ENCODE results near the gene ABCB10. TPM values are rescaled to one million over a fixed set of nuclear protein-coding genes. Genes with fewer than 3 reads are reported as not detected.
"Not testable (repeated sequence)": the region's sequence is repeated elsewhere in the genome, so short reads cannot be mapped to it uniquely, and the experiment has no call there.

ABCB10 gene
- total and polyA plus RNA-seq, 2 donors: 13.4 to 15.2 TPM

DNA sequence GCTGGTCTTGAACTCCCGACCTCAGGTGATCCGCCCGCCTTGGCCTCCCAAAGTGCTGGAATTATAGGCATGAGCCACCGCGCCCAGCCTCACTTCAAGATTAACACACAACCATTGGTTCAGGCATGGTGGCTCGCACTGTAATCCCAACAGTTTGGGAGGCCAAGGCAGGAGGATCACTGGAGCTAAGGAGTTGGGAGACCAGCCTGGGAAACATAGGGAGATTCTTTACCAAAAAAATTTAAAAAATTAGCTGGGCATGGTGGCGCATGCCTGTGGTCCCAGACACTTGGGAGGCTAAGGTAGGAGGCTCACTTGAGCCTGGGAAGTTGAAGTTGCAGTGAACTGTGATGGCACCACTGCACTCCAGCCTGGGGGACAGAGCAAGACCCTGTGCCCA is 37.4 kb upstream of the ABCB10 start:
- H3K9me3 ChIP-seq (ENCODE audit: control insufficient read depth in 2 of 2, insufficient read depth in 1 of 2, low read length in 1 of 2); H3K27me3 ChIP-seq (ENCODE audit: control insufficient read depth in 2 of 2, insufficient read depth in 1 of 2, low read length in 1 of 2); H3K4me1 ChIP-seq (ENCODE audit: control insufficient read depth in 2 of 2, insufficient read depth in 2 of 2, low read length in 2 of 2); H3K4me3 ChIP-seq (ENCODE audit: low read length in 2 of 2); H3K27ac ChIP-seq (ENCODE audit: low read depth in 1 of 2, low read length in 1 of 2); DNase-seq (ENCODE audit: low read depth in 6 of 9, low spot score in 9 of 9): not testable (repeated sequence)
- 98% methylated on average over 7 of the region's 7 CpGs for WGBS
- peaks cover 30 to 54% of the 10 kb centered on the region in 2 donors for H3K36me3 ChIP-seq (ENCODE audit: control insufficient read depth in 2 of 2, insufficient read depth in 2 of 2, low read length in 1 of 2)

DNA sequence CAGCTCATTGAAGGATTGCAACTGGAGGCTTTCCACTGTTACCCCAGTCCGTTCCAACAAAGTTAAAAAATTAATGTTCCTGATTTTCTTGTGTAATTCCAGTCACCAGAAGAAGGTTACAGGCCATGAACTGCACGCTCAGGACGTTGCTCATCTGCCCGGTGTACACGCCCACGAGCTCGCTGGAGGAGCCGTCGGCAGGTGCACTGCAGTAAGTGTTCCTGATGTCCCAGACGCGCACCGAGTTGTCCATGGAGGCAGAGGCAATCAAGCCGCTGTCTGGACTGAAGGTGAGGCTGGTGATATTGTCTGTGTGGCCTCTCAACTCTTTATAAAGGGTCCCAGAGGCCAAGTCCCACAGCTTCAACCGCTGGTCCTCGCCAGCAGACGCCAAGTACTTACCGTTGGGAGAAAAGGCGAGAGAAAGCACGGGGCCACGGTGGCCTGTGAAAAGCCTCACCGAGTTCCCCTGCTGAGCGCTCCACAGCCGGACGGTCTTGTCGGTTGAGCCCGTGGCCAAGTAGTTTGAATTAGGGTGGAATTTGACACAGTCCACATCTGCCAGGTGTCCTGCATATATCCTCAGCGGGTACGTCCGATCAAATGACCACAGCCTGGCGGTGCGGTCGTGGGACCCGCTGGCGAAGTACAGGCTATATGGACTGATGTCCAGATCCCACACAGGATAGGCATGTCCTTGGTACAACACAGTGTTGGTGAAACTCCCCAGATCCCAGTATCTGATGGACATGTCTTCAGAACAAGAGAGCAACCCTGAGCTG is 35.9 kb upstream of the ABCB10 start:
- no peak for DNase-seq (ENCODE audit: low read depth in 6 of 9, low spot score in 9 of 9)

GRCh38 chr1:229593800-229594199 is 35.3 kb upstream of the ABCB10 start:
- H3K9me3 ChIP-seq (ENCODE audit: control insufficient read depth in 2 of 2, insufficient read depth in 1 of 2, low read length in 1 of 2): no peaks in the 10 kb centered on the region
- H3K27me3 ChIP-seq (ENCODE audit: control insufficient read depth in 2 of 2, insufficient read depth in 1 of 2, low read length in 1 of 2): no peaks in the 10 kb centered on the region
- 99% methylated on average over 12 of the region's 12 CpGs for WGBS
- DNase-seq (ENCODE audit: low read depth in 6 of 9, low spot score in 9 of 9): no peak
- no peak overlapping the region for H3K4me3 ChIP-seq (ENCODE audit: low read length in 2 of 2)
- H3K36me3 ChIP-seq (ENCODE audit: control insufficient read depth in 2 of 2, insufficient read depth in 2 of 2, low read length in 1 of 2): peaks cover 27 to 38% of the 10 kb centered on the region in 2 donors
- H3K27ac ChIP-seq (ENCODE audit: low read depth in 1 of 2, low read length in 1 of 2): no peak overlapping the region
- no peaks in the 10 kb centered on the region for H3K4me1 ChIP-seq (ENCODE audit: control insufficient read depth in 2 of 2, insufficient read depth in 2 of 2, low read length in 2 of 2)

More for the DNA sequence above, 35.9 kb upstream of the ABCB10 start:
- H3K4me1 ChIP-seq (ENCODE audit: control insufficient read depth in 2 of 2, insufficient read depth in 2 of 2, low read length in 2 of 2): no peaks in the 10 kb centered on the region
- H3K27me3 ChIP-seq (ENCODE audit: control insufficient read depth in 2 of 2, insufficient read depth in 1 of 2, low read length in 1 of 2): no peaks in the 10 kb centered on the region
- WGBS: 98% methylated on average over 34 of the region's 34 CpGs
- H3K36me3 ChIP-seq (ENCODE audit: control insufficient read depth in 2 of 2, insufficient read depth in 2 of 2, low read length in 1 of 2): peaks cover 27 to 40% of the 10 kb centered on the region in 2 donors
- H3K27ac ChIP-seq (ENCODE audit: low read depth in 1 of 2, low read length in 1 of 2): no peak overlapping the region
- no peak overlapping the region for H3K4me3 ChIP-seq (ENCODE audit: low read length in 2 of 2)
- H3K9me3 ChIP-seq (ENCODE audit: control insufficient read depth in 2 of 2, insufficient read depth in 1 of 2, low read length in 1 of 2): no peaks in the 10 kb centered on the region

- Histone ChIP-seq H3K4me1 (ENCODE audit: control insufficient read depth in 2 of 2, insufficient read depth in 2 of 2, low read length in 2 of 2) (no peaks in the 10 kb centered on the region), H3K9me3 (ENCODE audit: control insufficient read depth in 2 of 2, insufficient read depth in 1 of 2, low read length in 1 of 2) (no peaks in the 10 kb centered on the region), H3K4me3 (ENCODE audit: low read length in 2 of 2) (no peak overlapping the region), H3K27me3 (ENCODE audit: control insufficient read depth in 2 of 2, insufficient read depth in 1 of 2, low read length in 1 of 2) (no peaks in the 10 kb centered on the region), H3K27ac (ENCODE audit: low read depth in 1 of 2, low read length in 1 of 2) (no peak overlapping the region), H3K36me3 (ENCODE audit: control insufficient read depth in 2 of 2, insufficient read depth in 2 of 2, low read length in 1 of 2) (peaks cover 18 to 29% of the 10 kb centered on the region in 2 donors)
- WGBS: 98% methylated on average over 5 of the region's 5 CpGs
- no peak for DNase-seq (ENCODE audit: low read depth in 6 of 9, low spot score in 9 of 9)
Observed at GRCh38 chr1:229590119-229590518, 31.6 kb upstream of the ABCB10 start.

DNA sequence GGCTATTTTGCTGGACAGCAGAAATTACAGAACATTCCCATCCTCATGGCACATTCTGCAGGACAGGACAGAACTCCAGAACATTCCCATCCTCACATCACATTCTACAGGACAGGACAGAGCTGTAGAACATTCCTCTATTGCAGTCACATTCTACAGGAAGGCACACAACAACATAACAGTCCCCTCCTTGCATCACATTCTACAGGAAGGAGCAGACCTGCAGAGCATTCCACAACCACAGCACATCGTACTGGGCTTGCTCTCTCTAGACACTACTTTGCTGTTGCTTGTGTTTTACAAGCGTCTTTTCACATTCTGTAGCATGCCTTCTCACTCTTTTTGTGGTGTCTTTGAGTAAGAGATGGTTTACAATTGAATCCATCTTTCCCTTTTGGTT is 26.8 kb upstream of the ABCB10 start:
- H3K4me1 ChIP-seq (ENCODE audit: control insufficient read depth in 2 of 2, insufficient read depth in 2 of 2, low read length in 2 of 2): peaks cover 0 to 2% of the 10 kb centered on the region in 2 donors
- 90% methylated on average over 2 of the region's 2 CpGs for WGBS
- no peaks in the 10 kb centered on the region for H3K36me3 ChIP-seq (ENCODE audit: control insufficient read depth in 2 of 2, insufficient read depth in 2 of 2, low read length in 1 of 2)
- no peaks in the 10 kb centered on the region for H3K27me3 ChIP-seq (ENCODE audit: control insufficient read depth in 2 of 2, insufficient read depth in 1 of 2, low read length in 1 of 2)
- no peak for DNase-seq (ENCODE audit: low read depth in 6 of 9, low spot score in 9 of 9)
- H3K4me3 ChIP-seq (ENCODE audit: low read length in 2 of 2): no peak overlapping the region
- no peaks in the 10 kb centered on the region for H3K9me3 ChIP-seq (ENCODE audit: control insufficient read depth in 2 of 2, insufficient read depth in 1 of 2, low read length in 1 of 2)
- H3K27ac ChIP-seq (ENCODE audit: low read depth in 1 of 2, low read length in 1 of 2): no peak overlapping the region

- H3K9me3 ChIP-seq (ENCODE audit: control insufficient read depth in 2 of 2, insufficient read depth in 1 of 2, low read length in 1 of 2): no peaks in the 10 kb centered on the region
- no peak overlapping the region for H3K4me3 ChIP-seq (ENCODE audit: low read length in 2 of 2)
- no peaks in the 10 kb centered on the region for H3K36me3 ChIP-seq (ENCODE audit: control insufficient read depth in 2 of 2, insufficient read depth in 2 of 2, low read length in 1 of 2)
- WGBS: 96% methylated on average over 4 of the region's 4 CpGs
- H3K4me1 ChIP-seq (ENCODE audit: control insufficient read depth in 2 of 2, insufficient read depth in 2 of 2, low read length in 2 of 2): peaks cover 0 to 2% of the 10 kb centered on the region in 2 donors
- DNase-seq (ENCODE audit: low read depth in 6 of 9, low spot score in 9 of 9): no peak
- no peaks in the 10 kb centered on the region for H3K27me3 ChIP-seq (ENCODE audit: control insufficient read depth in 2 of 2, insufficient read depth in 1 of 2, low read length in 1 of 2)
- no peak overlapping the region for H3K27ac ChIP-seq (ENCODE audit: low read depth in 1 of 2, low read length in 1 of 2)
Observed at GRCh38 chr1:229582715-229583114, 24.2 kb upstream of the ABCB10 start.

GRCh38 chr1:229582011-229582694 is 23.6 kb upstream of the ABCB10 start:
- Histone ChIP-seq H3K4me1 (ENCODE audit: control insufficient read depth in 2 of 2, insufficient read depth in 2 of 2, low read length in 2 of 2) (peaks cover 0 to 2% of the 10 kb centered on the region in 2 donors), H3K36me3 (ENCODE audit: control insufficient read depth in 2 of 2, insufficient read depth in 2 of 2, low read length in 1 of 2) (no peaks in the 10 kb centered on the region), H3K9me3 (ENCODE audit: control insufficient read depth in 2 of 2, insufficient read depth in 1 of 2, low read length in 1 of 2) (no peaks in the 10 kb centered on the region), H3K27me3 (ENCODE audit: control insufficient read depth in 2 of 2, insufficient read depth in 1 of 2, low read length in 1 of 2) (no peaks in the 10 kb centered on the region), H3K4me3 (ENCODE audit: low read length in 2 of 2) (no peak overlapping the region), H3K27ac (ENCODE audit: low read depth in 1 of 2, low read length in 1 of 2) (peak overlapping the region in 1 of 2 donors; percentile 18)
- DNase-seq (ENCODE audit: low read depth in 6 of 9, low spot score in 9 of 9): no peak
- 79% methylated on average over 11 of the region's 11 CpGs for WGBS

- H3K36me3 ChIP-seq (ENCODE audit: control insufficient read depth in 2 of 2, insufficient read depth in 2 of 2, low read length in 1 of 2): no peaks in the 10 kb centered on the region
- H3K4me3 ChIP-seq (ENCODE audit: low read length in 2 of 2): no peak overlapping the region
- H3K27ac ChIP-seq (ENCODE audit: low read depth in 1 of 2, low read length in 1 of 2): no peak overlapping the region
- no peaks in the 10 kb centered on the region for H3K9me3 ChIP-seq (ENCODE audit: control insufficient read depth in 2 of 2, insufficient read depth in 1 of 2, low read length in 1 of 2)
- peaks cover 0 to 2% of the 10 kb centered on the region in 2 donors for H3K4me1 ChIP-seq (ENCODE audit: control insufficient read depth in 2 of 2, insufficient read depth in 2 of 2, low read length in 2 of 2)
- 96% methylated on average over 3 of the region's 3 CpGs for WGBS
- DNase-seq (ENCODE audit: low read depth in 6 of 9, low spot score in 9 of 9): no peak
- H3K27me3 ChIP-seq (ENCODE audit: control insufficient read depth in 2 of 2, insufficient read depth in 1 of 2, low read length in 1 of 2): no peaks in the 10 kb centered on the region
Observed at GRCh38 chr1:229581485-229581884, 23.0 kb upstream of the ABCB10 start.

- Histone ChIP-seq H3K4me3 (ENCODE audit: low read length in 2 of 2) (no peak overlapping the region), H3K27ac (ENCODE audit: low read depth in 1 of 2, low read length in 1 of 2) (peak overlapping the region in 1 of 2 donors; percentile 40), H3K27me3 (ENCODE audit: control insufficient read depth in 2 of 2, insufficient read depth in 1 of 2, low read length in 1 of 2) (no peaks in the 10 kb centered on the region), H3K9me3 (ENCODE audit: control insufficient read depth in 2 of 2, insufficient read depth in 1 of 2, low read length in 1 of 2) (no peaks in the 10 kb centered on the region), H3K4me1 (ENCODE audit: control insufficient read depth in 2 of 2, insufficient read depth in 2 of 2, low read length in 2 of 2) (peaks cover 0 to 2% of the 10 kb centered on the region in 2 donors), H3K36me3 (ENCODE audit: control insufficient read depth in 2 of 2, insufficient read depth in 2 of 2, low read length in 1 of 2) (no peaks in the 10 kb centered on the region)
- DNase-seq (ENCODE audit: low read depth in 6 of 9, low spot score in 9 of 9): no peak
- 79% methylated on average over 9 of the region's 9 CpGs for WGBS
Observed at GRCh38 chr1:229579059-229579673, 20.7 kb upstream of the ABCB10 start.
